Naive thymus-derived CD4-positive, alpha-beta T cell (primary cell): Measurements from ENCODE around the gene INO80. TPM values are rescaled to one million over a fixed set of nuclear protein-coding genes. Genes with fewer than 3 reads are reported as not detected.
A peak's percentile ranks its signal among the peaks of the same experiment; 100 is the strongest.

Experiments used
- ATAC-seq: fragments of 150-1000 bp; cut with Tn5 transposase; 2 replicates; pipeline ENCODE4 v1.10.0; 2021; ENCODE audit warnings: mild to moderate bottlenecking, moderate library complexity
- CTCF ChIA-PET: fragments of 350-600 bp; sonication (Branson Sonifier 250); formaldehyde crosslinking; loops from one replicate; lab custom pipeline; 2021; ENCODE audit warnings: antibody characterized with exemption; lab: Charles Lee
- POLR2A ChIA-PET: fragments of 350-600 bp; sonication (Branson Sonifier 250); formaldehyde crosslinking; loops from one replicate; lab custom pipeline; 2021; ENCODE audit warnings: antibody characterized with exemption, inconsistent platforms; lab: Charles Lee
- DNase-seq, 9 donors: peaks; one replicate each; pipeline versions ENCODE4 v3.0.0 to v3.0.0-alpha.2; 2020 to 2022; ENCODE audit warnings: mixed read lengths in 1 of 9
- H3K27ac ChIP-seq: one replicate; pipeline ENCODE4 v1.7.0; 2013; ENCODE audit warnings: mild to moderate bottlenecking, low read depth, low read length, moderate library complexity
- H3K27me3 ChIP-seq, 2 donors: one replicate each; pipeline ENCODE4 v1.7.0; 2013; ENCODE audit warnings: low read length in 2 of 2, mild to moderate bottlenecking in 2 of 2, moderate library complexity in 2 of 2; ENCODE audit not compliant: control insufficient read depth in 2 of 2, insufficient read depth in 2 of 2
- H3K36me3 ChIP-seq, 3 experiments: 1 replicate in 2 of 3; 2 replicates in 1 of 3; pipeline ENCODE4 v1.7.0; 2013; ENCODE audit warnings: low read length in 3 of 3, mild to moderate bottlenecking in 3 of 3, moderate library complexity in 1 of 3; ENCODE audit not compliant: insufficient read depth in 3 of 3, control insufficient read depth in 2 of 3
- H3K4me1 ChIP-seq, 2 donors: one replicate each; pipeline ENCODE4 v1.7.0; 2013; ENCODE audit warnings: low read length in 2 of 2, mild to moderate bottlenecking in 2 of 2, moderate library complexity in 1 of 2; ENCODE audit not compliant: control insufficient read depth in 2 of 2, insufficient read depth in 2 of 2
- H3K4me3 ChIP-seq: 2 replicates; pipeline ENCODE4 v1.7.0; 2013; ENCODE audit warnings: mild to moderate bottlenecking, low read length
- H3K9me3 ChIP-seq, 3 experiments: 1 replicate in 2 of 3; 2 replicates in 1 of 3; pipeline ENCODE4 v1.7.0; 2013; ENCODE audit warnings: low read length in 3 of 3; ENCODE audit not compliant: control insufficient read depth in 2 of 3
- H3K27ac Mint-ChIP-seq, 9 donors: one replicate each; pipeline ENCODE4 v1.8.0; 2020 to 2022; ENCODE audit warnings: mixed read lengths in 9 of 9, mild to moderate bottlenecking in 8 of 9, moderate library complexity in 5 of 9, inconsistent platforms in 2 of 9
- H3K27me3 Mint-ChIP-seq, 5 donors: one replicate each; pipeline ENCODE4 v1.8.0; 2021 to 2022; ENCODE audit warnings: mixed read lengths in 5 of 5, mild to moderate bottlenecking in 1 of 5
- H3K36me3 Mint-ChIP-seq, 5 donors: one replicate each; pipeline ENCODE4 v1.8.0; 2020 to 2022; ENCODE audit warnings: mixed read lengths in 5 of 5, mild to moderate bottlenecking in 3 of 5, inconsistent platforms in 1 of 5
- H3K4me1 Mint-ChIP-seq, 7 donors: one replicate each; pipeline ENCODE4 v1.8.0; 2020 to 2022; ENCODE audit warnings: mixed read lengths in 7 of 7, mild to moderate bottlenecking in 3 of 7, inconsistent platforms in 1 of 7
- H3K4me3 Mint-ChIP-seq, 10 donors: one replicate each; pipeline ENCODE4 v1.8.0; 2020 to 2022; ENCODE audit warnings: mild to moderate bottlenecking in 10 of 10, mixed read lengths in 10 of 10, moderate library complexity in 6 of 10, inconsistent platforms in 2 of 10
- H3K9me3 Mint-ChIP-seq, 11 donors: one replicate each; pipeline ENCODE4 v1.8.0; 2020 to 2022; ENCODE audit warnings: mixed read lengths in 11 of 11, mild to moderate bottlenecking in 4 of 11, inconsistent platforms in 1 of 11, moderate library complexity in 1 of 11
- intact Hi-C, 2 donors: fragments of 100-400 bp; cut with micrococcal nuclease; formaldehyde crosslinking; loops; one replicate each; pipeline ENCODE4 v1.15.1; 2023
- polyA plus RNA-seq, 2 donors: library from polyadenylated mRNA; unstranded; fragments of 300-500 nt; fragmentation: Illumina TruSeq; gene quantifications; one replicate each; pipeline ENCODE4 v1.2.3, GENCODE V29; 2021
- total RNA-seq, 6 experiments: library from RNA in 5 of 6; stranded (reverse) in 5 of 6; gene quantifications; 1 replicate in 5 of 6; 2 replicates in 1 of 6; pipeline ENCODE4 v1.2.3 and lab custom pipeline; 2021 to 2026

INO80 gene
- total and polyA plus RNA-seq, 7 experiments from 2014 or later = 3.8 to 36.5 (median 30.7) TPM

DNA sequence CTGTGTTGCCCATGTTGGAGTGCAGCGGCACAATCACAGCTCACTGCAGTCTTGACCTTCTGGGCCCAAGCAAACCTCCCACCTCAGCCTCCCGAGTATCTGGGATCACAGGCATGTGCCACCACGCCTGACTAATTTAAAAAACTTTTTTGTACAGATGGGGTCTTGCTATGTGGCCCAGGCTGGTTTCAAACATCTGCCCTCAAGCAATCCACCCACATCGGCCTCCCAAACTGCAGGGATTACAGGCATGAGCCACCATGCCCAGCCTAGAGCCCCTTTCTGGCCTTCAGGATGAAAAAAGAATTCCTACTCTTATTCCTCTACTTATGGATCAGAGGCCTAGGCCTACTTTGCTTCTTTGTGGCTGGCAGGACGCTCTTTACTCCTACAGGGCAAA is 123.3 kb downstream of the INO80 start:
- no peaks in the 10 kb centered on the region for H3K27me3 Mint-ChIP-seq
- H3K4me3 Mint-ChIP-seq = no peak overlapping the region
- Histone ChIP-seq H3K9me3 (no peaks in the 10 kb centered on the region), H3K27me3 (no peaks in the 10 kb centered on the region), H3K4me3 (no peak overlapping the region), H3K36me3 (peaks cover 5 to 55% (median 5%) of the 10 kb centered on the region in 3 experiments), H3K4me1 (no peaks in the 10 kb centered on the region), H3K27ac (no peak overlapping the region)
- POLR2A ChIA-PET = interaction anchor here (1.0 kb wide), 1 partner anchor 51 kb away, joined by 3 read pairs; no protein-coding TSS in a partner anchor
- H3K9me3 Mint-ChIP-seq = peaks cover 0 to 4% (median 0%) of the 10 kb centered on the region in 11 donors
- CTCF ChIA-PET = no interaction called here
- H3K4me1 Mint-ChIP-seq = peaks cover 0 to 16% (median 0%) of the 10 kb centered on the region in 7 donors
- peaks cover 10 to 58% (median 28%) of the 10 kb centered on the region in 5 donors for H3K36me3 Mint-ChIP-seq
- no peak for DNase-seq
- H3K27ac Mint-ChIP-seq = peak overlapping the region in 2 of 9 donors; percentile 41 to 58
- ATAC-seq = no peak
- intact Hi-C loops = no loop called here

DNA sequence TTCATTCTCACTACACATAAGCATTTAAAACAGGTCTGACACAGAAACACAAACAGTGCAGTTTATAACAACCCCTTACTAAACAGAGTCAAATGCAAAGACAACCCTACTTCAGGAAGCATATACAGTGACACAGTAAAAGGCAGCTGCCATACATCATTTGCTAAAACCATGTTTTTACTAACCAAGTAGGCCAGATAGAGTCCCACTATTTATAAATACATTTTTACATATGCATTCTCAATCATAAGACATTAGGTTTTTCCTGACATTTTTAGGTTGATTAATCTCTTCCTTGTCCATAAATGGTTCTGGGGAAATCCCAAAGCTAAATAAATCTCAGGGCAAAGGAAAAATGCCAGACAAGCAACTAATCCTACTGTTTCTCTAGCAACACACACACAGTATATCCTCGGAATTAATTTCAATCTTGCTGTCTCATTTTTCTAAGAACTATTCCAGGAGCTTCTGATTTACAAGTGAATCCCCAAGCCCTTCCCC is 123.8 kb downstream of the INO80 start:
- H3K36me3 Mint-ChIP-seq = peaks cover 10 to 60% (median 26%) of the 10 kb centered on the region in 5 donors
- peaks cover 5 to 55% (median 10%) of the 10 kb centered on the region in 3 experiments for H3K36me3 ChIP-seq
- no peak for DNase-seq
- no peak for ATAC-seq
- no peak overlapping the region for H3K27ac ChIP-seq
- H3K27me3 Mint-ChIP-seq = no peaks in the 10 kb centered on the region
- H3K4me1 Mint-ChIP-seq = peaks cover 0 to 16% (median 0%) of the 10 kb centered on the region in 7 donors
- intact Hi-C loops = no loop called here
- H3K4me3 ChIP-seq = no peak overlapping the region
- no peaks in the 10 kb centered on the region for H3K9me3 ChIP-seq
- CTCF ChIA-PET = no interaction called here
- no peaks in the 10 kb centered on the region for H3K4me1 ChIP-seq
- no peak overlapping the region for H3K27ac Mint-ChIP-seq
- no peak overlapping the region for H3K4me3 Mint-ChIP-seq
- no peaks in the 10 kb centered on the region for H3K27me3 ChIP-seq
- POLR2A ChIA-PET = interaction anchor here (1.0 kb wide), 1 partner anchor 50 kb away, joined by 3 read pairs; no protein-coding TSS in a partner anchor
- peaks cover 0 to 4% (median 0%) of the 10 kb centered on the region in 11 donors for H3K9me3 Mint-ChIP-seq

DNA sequence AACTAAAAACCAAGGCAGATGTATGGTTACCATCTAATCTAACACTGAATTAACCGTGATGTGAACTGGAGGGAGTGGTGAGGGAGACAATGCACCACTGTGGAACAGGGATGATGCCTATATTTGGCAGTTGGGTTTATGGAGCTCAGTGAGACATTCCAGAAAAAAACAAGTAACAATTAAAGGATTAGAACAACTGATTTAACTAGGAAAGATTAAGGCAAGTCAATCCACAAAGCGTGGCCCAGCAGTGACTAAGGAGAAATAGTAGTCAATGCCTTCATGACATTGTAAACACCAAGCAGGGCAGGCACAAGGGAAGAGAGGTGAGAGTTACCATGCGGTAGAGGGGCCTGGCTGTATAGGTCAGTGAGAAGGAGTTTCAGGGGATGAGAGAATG is 124.7 kb downstream of the INO80 start:
- Mint-ChIP-seq H3K9me3 (peaks cover 0 to 4% (median 0%) of the 10 kb centered on the region in 11 donors), H3K4me3 (no peak overlapping the region), H3K4me1 (peaks cover 0 to 16% (median 0%) of the 10 kb centered on the region in 7 donors), H3K36me3 (peaks cover 15 to 61% (median 30%) of the 10 kb centered on the region in 5 donors), H3K27ac (peak overlapping the region in 5 of 9 donors; percentile 1 to 70 (median 13)), H3K27me3 (no peaks in the 10 kb centered on the region)
- intact Hi-C loops = no loop called here
- Histone ChIP-seq H3K27ac (no peak overlapping the region), H3K4me3 (no peak overlapping the region), H3K27me3 (no peaks in the 10 kb centered on the region), H3K9me3 (no peaks in the 10 kb centered on the region), H3K36me3 (peaks cover 5 to 55% (median 11%) of the 10 kb centered on the region in 3 experiments), H3K4me1 (no peaks in the 10 kb centered on the region)
- no peak for ATAC-seq
- no peak for DNase-seq
- ChIA-PET POLR2A (no interaction called here), CTCF (no interaction called here)

DNA sequence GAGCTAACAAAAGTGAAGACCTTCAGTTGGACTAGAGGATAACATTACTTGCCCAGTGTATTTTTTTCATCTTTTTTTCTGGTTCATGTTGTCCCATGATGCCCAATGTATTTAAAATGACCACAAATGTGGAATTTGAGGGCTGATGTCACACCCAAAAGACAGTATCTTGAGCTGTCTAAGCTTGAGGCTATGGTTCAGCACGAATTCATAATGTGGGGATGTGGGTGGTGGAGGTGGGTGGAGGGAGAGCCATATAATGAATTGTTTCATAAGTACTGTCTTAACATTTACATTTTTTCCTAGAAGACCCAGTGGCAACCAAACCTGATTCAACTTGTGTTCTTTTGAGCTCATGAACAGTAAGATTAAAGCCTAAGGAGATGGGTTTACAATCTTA is 125.3 kb downstream of the INO80 start:
- no peaks in the 10 kb centered on the region for H3K4me1 ChIP-seq
- H3K27me3 Mint-ChIP-seq = no peaks in the 10 kb centered on the region
- H3K27ac ChIP-seq = no peak overlapping the region
- no peaks in the 10 kb centered on the region for H3K27me3 ChIP-seq
- peak overlapping the region in 2 of 9 donors; percentile 11 to 13 for H3K27ac Mint-ChIP-seq
- H3K9me3 ChIP-seq = no peaks in the 10 kb centered on the region
- CTCF ChIA-PET = no interaction called here
- peaks cover 8 to 55% (median 11%) of the 10 kb centered on the region in 3 experiments for H3K36me3 ChIP-seq
- H3K9me3 Mint-ChIP-seq = peaks cover 0 to 4% (median 0%) of the 10 kb centered on the region in 11 donors
- peak in 1 of 9 donors; percentile 30 for DNase-seq
- intact Hi-C loops = no loop called here
- H3K4me1 Mint-ChIP-seq = peaks cover 0 to 14% (median 0%) of the 10 kb centered on the region in 7 donors
- H3K36me3 Mint-ChIP-seq = peaks cover 15 to 59% (median 30%) of the 10 kb centered on the region in 5 donors
- no peak overlapping the region for H3K4me3 ChIP-seq
- H3K4me3 Mint-ChIP-seq = no peak overlapping the region
- no peak for ATAC-seq
- POLR2A ChIA-PET = no interaction called here

DNA sequence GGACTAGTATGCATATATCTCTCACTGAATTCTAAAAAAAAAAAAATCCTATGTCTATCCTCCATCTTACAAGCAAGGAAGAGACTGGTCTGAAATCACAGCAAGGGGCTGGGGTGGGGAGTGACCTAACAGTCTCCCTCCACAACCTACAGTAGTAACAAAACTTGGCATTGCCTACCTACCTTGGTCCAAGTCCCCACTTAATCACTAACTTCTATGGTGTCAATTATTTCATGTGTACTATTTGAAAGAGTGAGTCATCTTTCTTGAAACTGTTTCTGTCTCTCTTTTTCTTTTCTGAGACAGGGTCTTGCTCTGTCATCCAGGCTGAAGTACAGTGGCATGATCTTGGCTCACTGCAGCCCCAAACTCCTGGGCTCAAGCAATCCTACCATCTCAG is 126.0 kb downstream of the INO80 start:
- peaks cover 0 to 4% (median 0%) of the 10 kb centered on the region in 11 donors for H3K9me3 Mint-ChIP-seq
- peaks cover 14 to 57% (median 28%) of the 10 kb centered on the region in 5 donors for H3K36me3 Mint-ChIP-seq
- peak overlapping the region in 2 of 9 donors; percentile 1 to 12 for H3K27ac Mint-ChIP-seq

DNA sequence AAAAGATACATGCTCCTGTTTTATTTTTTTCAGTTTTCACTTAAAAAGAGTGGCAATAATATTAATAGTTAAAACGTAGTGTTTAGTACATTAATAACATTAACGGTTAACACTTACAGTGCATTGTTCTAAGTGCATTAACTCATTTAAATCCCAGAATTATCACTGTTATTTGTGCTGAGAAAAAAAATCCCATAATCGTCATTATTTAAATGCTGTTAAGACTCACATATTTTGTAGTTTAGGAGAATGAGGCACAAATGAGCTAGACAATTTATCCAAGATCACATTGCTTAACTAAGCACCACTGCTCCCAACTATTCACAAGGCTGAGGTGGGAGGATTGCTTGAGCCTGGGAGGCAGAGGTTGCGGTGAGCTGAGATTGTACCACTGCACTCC is 127.9 kb downstream of the INO80 start:
- Histone ChIP-seq H3K4me3 (no peak overlapping the region), H3K9me3 (no peaks in the 10 kb centered on the region), H3K27me3 (no peaks in the 10 kb centered on the region), H3K4me1 (no peaks in the 10 kb centered on the region), H3K27ac (no peak overlapping the region), H3K36me3 (peaks cover 4 to 61% (median 7%) of the 10 kb centered on the region in 3 experiments)
- peaks cover 15 to 57% (median 30%) of the 10 kb centered on the region in 5 donors for H3K36me3 Mint-ChIP-seq
- intact Hi-C loops = no loop called here
- H3K4me1 Mint-ChIP-seq = peaks cover 0 to 13% (median 0%) of the 10 kb centered on the region in 7 donors
- DNase-seq (no peak), ATAC-seq (no peak)
- H3K9me3 Mint-ChIP-seq = peaks cover 0 to 4% (median 0%) of the 10 kb centered on the region in 11 donors
- no peaks in the 10 kb centered on the region for H3K27me3 Mint-ChIP-seq
- H3K27ac Mint-ChIP-seq = no peak overlapping the region
- H3K4me3 Mint-ChIP-seq = no peak overlapping the region
- ChIA-PET CTCF (interaction anchor here (0.7 kb wide), 1 partner anchor 20 kb away, joined by 3 read pairs; no protein-coding TSS in a partner anchor), POLR2A (no interaction called here)

More for the DNA sequence above, 126.0 kb downstream of the INO80 start:
- H3K36me3 ChIP-seq = peaks cover 4 to 55% (median 11%) of the 10 kb centered on the region in 3 experiments
- Mint-ChIP-seq H3K27me3 (no peaks in the 10 kb centered on the region), H3K4me1 (peaks cover 0 to 13% (median 0%) of the 10 kb centered on the region in 7 donors), H3K4me3 (no peak overlapping the region)
- no peaks in the 10 kb centered on the region for H3K27me3 ChIP-seq
- no peaks in the 10 kb centered on the region for H3K4me1 ChIP-seq
- ATAC-seq = no peak
- ChIA-PET CTCF (no interaction called here), POLR2A (no interaction called here)
- no peak for DNase-seq
- intact Hi-C loops = no loop called here
- H3K4me3 ChIP-seq = no peak overlapping the region
- H3K27ac ChIP-seq = no peak overlapping the region
- H3K9me3 ChIP-seq = no peaks in the 10 kb centered on the region
